ENCODE data around the gene OR10R2.
"Not testable (repeated sequence)": the region's sequence is repeated elsewhere in the genome, so short reads cannot be mapped to it uniquely, and the experiment has no call there.

The OR10R2 gene

GRCh38 chr1:158471920-158472319, at the start of gene OR10R2:
OR10R2 (plus strand) TSS chr1:158472220; CDS start chr1:158472326, 106 bp downstream.
- no peak for DNase-seq

GRCh38 chr1:158425027-158425426, 47.0 kb upstream of the OR10R2 start:
- DNase-seq, result no peak

- no peak for DNase-seq
Observed at GRCh38 chr1:158426137-158426536, 45.9 kb upstream of the OR10R2 start, which contains the start of gene OR10K2. OR10K2 (minus strand) TSS chr1:158426237; CDS start chr1:158420866, 5,371 bp downstream.

- not testable (repeated sequence) for DNase-seq
Observed at GRCh38 chr1:158430163-158430562, 41.9 kb upstream of the OR10R2 start.

GRCh38 chr1:158434741-158435140, 37.3 kb upstream of the OR10R2 start:
- no peak for DNase-seq

DNA sequence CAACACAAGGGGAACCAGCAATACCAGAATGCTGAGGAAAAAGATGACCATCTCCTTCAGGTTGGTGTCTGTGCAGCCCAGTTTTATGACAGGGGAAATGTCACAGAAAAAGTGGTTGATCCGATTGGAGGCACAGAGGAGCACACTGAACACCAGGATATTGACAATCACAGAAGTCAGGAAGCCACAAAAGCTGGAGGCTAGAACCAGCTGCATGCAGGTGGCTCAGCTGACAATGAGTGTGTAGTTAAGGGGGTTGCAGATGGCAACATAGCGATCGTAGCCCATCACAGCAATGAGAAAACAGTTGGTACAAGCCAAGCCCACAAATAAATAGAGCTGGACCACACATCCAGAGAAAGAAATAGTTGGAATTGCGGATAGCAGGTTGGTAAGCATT, 26.6 kb upstream of the OR10R2 start:
- DNase-seq, result no peak

DNA sequence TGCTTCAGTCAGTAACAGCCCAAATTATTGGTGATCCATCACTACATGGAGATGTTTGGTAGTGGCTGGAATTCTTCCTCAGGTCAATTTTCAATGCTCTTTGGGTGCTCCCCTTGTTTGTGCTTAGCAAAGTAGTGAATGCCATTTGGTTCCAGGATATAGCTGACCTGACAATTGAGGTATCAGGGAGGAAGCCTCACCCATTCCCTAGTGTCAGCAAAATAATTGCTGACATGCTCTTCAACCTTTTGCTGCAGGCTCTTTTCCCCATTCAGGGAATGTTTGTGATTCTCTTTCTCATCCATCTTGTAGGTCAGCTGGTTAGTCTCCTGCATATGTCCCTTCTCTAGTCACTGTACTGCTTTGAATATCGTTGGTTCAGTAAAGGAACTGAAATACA, 17.5 kb upstream of the OR10R2 start:
- DNase-seq, result no peak

DNA sequence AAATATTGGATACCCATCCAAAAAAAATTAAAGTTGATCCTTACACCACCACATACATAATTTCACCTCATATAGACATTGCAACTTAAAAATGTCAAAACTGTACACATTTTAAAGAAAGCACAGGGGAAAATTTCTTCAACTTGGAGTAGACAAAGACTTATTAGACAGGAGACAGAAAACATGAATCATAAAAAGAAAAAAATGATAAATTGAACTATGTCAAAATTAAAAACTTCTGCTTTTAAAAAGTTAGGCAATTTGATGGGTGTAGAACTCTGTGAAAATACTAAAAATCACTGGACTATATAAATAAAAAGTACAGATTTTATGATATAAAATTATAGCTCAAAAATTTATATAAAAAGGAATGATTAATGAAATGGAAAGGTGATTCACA, 14.8 kb upstream of the OR10R2 start:
- no peak for DNase-seq

- DNase-seq, result no peak
Observed at GRCh38 chr1:158458263-158458662, 13.8 kb upstream of the OR10R2 start.

DNA sequence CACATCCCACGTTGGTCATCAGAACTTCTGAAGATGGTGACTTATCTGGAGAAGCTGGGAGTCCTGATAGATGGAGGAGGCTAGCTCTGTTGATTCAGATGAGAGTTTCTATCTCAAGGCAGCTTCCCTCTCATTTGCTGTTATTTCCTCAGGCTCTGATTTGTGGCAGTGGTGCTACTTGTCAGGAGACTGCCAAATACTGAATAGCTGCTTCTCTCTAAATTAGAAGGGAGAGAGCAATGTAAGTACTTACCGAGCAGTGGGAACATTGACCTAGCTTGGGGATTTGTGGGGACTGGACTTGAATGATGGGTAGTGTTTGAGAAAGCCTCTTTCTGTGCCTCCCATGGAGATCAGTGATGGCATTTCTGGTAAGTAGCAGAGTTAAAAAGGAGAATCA, 10.5 kb upstream of the OR10R2 start, which contains the start of gene OR10K1:
TSS of gene OR10K1 (plus strand) at position 301 of the 400 bp plus-strand sequence. CDS start 3,728 bp downstream, outside the sequence.
- no peak for DNase-seq

DNA sequence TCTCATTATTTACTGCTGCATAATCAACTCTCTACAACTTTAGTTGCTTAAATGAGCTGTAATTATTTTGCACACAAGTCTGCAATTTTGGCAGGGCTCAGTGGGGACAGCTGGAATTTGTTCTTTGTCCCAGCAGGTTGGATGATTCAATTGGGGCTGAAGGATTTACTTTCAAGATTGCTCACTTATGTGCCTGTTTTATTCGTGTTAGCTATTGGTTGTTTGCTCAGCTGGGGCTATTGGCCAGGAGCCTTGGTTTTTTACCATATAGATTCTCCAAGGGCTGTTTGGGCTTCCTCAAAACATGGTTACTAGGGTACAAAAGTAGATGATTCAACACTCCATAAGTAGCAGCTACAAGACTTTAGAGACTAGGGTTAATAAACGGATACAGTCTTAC, 13.4 kb downstream of the OR10R2 start:
- peak; percentile 78 to 84 for DNase-seq

DNA sequence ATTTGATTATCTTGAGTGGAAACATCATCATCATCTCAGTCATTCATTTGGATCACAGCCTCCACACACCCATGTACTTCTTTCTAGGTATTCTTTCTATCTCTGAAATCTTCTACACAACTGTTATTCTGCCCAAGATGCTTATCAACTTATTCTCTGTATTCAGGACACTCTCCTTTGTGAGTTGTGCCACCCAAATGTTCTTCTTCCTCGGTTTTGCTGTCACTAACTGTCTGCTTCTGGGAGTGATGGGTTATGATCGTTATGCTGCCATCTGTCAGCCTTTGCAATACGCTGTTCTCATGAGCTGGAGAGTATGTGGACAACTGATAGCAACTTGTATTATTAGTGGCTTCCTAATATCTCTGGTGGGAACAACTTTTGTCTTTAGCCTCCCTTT, 19.3 kb downstream of the OR10R2 start:
- no peak for DNase-seq

DNA sequence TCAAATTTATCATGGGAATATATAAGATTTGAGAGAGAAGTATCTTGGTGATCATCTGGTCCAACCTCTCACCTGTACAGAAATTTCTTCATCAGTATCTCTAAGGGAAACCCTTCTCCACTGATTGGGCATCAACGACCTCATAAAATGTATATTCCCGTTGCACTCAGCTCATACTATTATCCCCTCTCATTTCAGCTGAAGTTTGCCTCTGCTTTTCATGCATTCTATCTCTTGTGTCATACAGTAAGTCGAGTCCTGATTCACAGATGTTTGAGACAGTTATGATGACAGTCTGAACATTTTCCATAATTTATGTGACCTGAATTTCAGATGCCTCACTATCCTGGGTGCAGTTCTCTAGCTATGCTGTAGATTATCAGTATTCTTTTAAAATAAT, 21.0 kb downstream of the OR10R2 start:
- DNase-seq, result no peak

DNA sequence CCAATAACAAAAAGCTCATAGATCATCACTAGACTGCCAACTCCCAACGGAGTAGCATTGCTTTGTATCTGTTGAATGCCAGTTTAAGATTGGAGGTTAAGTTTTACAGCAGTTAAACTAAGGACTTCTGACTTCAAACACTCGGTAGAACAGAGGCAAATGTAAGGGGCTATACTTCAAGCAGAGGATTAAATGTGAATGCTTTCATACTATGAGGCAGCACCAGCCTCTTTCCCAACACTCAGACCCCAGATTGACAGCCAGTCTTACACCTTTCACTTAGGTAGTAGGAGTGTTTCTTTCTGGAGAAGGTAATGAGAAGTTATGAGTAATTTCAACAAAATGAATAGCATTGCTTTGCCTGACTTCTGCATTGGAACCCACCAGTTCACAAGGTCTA, 22.8 kb downstream of the OR10R2 start:
- DNase-seq, result no peak

GRCh38 chr1:158496374-158496773, 24.4 kb downstream of the OR10R2 start:
- DNase-seq, result peak in 1 of 2 experiments; percentile 49

DNA sequence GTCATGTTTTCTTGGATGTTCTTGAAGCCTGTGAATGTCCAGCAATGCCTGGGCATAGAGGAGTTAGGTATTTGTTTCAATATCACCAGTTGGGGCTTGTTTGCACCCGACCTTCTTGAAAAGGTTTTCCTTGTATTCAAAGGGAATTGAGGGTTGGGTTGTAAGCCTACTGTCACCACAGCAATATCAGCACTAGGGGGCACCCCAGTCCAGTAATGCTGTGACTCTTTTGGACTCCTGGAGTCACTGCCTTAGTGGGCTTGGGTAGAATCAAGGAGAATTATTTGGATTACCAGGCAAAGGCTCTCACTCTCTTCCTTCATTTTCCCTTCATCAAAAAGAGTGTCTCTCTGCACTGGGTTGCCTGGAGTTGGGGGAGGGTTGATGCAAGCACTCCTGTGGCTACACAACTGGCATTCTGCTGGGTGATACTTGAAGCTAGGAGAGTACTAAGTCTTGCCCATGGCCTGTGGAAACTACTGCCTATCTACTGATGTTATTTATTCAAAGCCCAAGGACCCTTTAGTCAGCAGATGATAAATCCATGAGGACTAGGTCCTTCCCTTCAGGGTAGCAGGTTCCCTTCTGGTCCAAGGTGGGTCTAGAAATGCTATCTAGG, 34.5 kb downstream of the OR10R2 start:
- DNase-seq, result peak; percentile 38 to 51

- DNase-seq, result no peak
Observed at GRCh38 chr1:158507511-158507910, 35.5 kb downstream of the OR10R2 start.

DNA sequence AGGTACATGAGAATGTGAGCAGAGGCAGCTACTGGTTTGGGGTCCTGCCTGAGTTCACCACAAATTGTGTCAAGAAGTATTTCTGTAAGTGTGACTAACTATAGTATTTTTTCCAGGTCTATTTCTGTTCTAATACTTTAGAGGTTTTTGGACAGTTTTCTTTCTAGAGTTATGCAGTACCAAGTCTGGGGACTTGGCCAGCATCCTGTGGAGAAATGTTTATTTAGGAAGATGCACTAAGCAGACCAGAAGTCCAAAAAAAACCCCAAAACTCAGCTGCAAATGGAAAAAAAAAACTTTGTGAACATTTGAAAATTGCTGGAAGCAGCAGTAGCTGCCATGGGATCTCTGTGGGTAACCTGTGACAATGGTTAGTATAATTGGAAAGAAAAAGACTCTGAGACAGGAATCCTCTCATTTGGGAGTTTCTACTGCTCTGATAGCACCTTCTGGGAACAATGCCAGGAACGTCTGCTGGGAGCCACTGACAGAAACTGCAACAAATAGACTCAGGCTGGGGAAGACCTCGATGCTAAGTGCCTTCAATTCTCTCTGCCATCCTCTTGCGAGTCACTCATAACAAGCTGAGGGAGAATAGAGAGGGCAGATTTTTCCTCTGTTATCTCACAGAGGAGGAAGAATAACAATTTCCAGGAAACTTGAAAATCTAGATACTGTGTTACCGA, 37.6 kb downstream of the OR10R2 start:
- DNase-seq, result peak in 1 of 2 experiments; percentile 22

- DNase-seq, result no peak
Observed at GRCh38 chr1:158516966-158517365, 44.9 kb downstream of the OR10R2 start.

- no peak for DNase-seq
Observed at GRCh38 chr1:158520021-158520420, 48.0 kb downstream of the OR10R2 start.

- DNase-seq, result no peak
Observed at GRCh38 chr1:158520955-158521665, 49.1 kb downstream of the OR10R2 start.

- DNase-seq, result no peak
Observed at GRCh38 chr1:158521666-158522058, 49.6 kb downstream of the OR10R2 start.

DNA sequence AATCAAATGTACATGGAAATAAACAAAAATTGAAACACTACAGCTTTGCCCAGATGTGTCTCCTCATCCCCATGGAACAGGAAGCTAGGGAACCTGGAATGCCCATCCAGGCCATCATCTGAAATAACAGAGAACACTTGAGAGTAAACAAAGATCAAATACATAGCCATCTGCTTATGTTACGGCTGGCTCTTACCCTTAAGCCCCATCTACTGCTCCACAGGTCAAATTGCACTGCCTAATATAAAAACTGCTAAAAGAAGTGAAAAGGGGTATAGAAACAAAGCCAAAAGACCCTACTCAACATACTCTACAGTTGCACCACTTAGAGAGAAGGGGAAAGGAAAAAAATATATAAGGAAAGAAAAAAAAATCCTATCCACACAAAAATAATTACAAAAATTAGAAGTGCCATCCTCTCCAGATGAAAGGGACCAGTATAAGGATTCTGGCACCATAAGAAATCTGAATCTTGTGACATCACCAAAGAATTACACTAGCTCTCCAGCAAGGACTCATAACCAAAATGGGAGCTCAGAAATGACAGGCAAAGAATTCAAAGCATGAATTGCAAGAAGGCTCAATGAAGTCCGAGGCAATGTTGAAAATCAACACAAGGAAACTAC, 55.3 kb downstream of the OR10R2 start:
- peak; percentile 68 to 76 for DNase-seq
